ENCODE results near the gene USP43. TPM values are rescaled to one million over a fixed set of nuclear protein-coding genes. Genes with fewer than 3 reads are reported as not detected.

USP43 gene
- total and polyA plus RNA-seq, 2 donors (not counting 1 experiment from before 2014, with no cell fraction given), result under 0.01 to 0.08 TPM

DNA sequence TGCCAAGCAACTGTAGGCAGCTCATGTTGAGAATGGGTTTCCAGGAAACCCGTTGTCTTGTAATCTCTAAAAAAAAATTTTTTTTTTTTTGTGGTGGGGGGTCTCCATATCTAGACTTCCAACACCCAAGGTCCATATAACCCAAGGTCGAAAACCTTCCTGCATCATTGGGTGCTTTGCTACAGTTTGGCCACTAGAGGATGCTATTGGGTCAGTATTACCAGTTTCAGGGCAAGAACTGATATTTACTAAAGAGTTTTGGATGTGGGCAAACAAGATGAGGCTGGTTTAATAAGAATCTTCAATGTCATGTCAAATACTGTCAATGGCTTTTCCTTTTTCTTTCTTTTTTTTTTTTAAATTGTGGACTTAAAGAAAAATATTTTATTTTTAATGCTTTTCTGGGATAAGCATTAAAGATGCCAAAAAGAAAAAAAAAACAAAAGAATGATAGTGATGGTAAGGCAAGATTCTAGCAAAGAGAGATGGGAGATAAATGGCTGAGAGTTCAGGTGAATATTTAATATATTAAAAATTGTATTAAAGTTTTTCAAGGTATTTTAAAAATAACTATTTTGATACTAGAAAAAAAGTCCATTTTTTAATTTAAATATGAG, 83.8 kb downstream of the USP43 start:
- Histone ChIP-seq H4K20me1 (ENCODE audit: control insufficient read depth, extremely low read depth, insufficient read depth, low read length) (no peaks in the 10 kb centered on the region), H3K79me2 (ENCODE audit: control insufficient read depth, insufficient read depth, low read length) (no peaks in the 10 kb centered on the region), H3K4me2 (ENCODE audit: extremely low read depth, insufficient read depth, low read length) (no peak overlapping the region), H3K9me3 (ENCODE audit: control insufficient read depth, insufficient read depth, low read depth, low read length) (no peaks in the 10 kb centered on the region), H3K4me1 (ENCODE audit: control insufficient read depth, extremely low read depth, insufficient read depth, low read length) (no peaks in the 10 kb centered on the region), H3K27ac (ENCODE audit: insufficient read depth, low read length) (no peak overlapping the region), H3K27me3 (ENCODE audit: control insufficient read depth, insufficient read depth, low read length) (no peaks in the 10 kb centered on the region), H2AFZ (ENCODE audit: low read length) (no peak overlapping the region), H3K36me3 (ENCODE audit: control insufficient read depth, insufficient read depth, low read length) (no peaks in the 10 kb centered on the region), H3K4me3 (replicated peaks in 1 of 4; ENCODE audit: control extremely low read depth in 1 of 4, insufficient read depth in 1 of 4, low read depth in 3 of 4, low read length in 4 of 4) (no peak overlapping the region), H3K9ac (ENCODE audit: insufficient read depth, low read length) (no peak overlapping the region)
- DNase-seq (ENCODE audit: low read depth in 2 of 2), result peak; percentile 44 to 68
- TF ChIP-seq, protein P1, sequence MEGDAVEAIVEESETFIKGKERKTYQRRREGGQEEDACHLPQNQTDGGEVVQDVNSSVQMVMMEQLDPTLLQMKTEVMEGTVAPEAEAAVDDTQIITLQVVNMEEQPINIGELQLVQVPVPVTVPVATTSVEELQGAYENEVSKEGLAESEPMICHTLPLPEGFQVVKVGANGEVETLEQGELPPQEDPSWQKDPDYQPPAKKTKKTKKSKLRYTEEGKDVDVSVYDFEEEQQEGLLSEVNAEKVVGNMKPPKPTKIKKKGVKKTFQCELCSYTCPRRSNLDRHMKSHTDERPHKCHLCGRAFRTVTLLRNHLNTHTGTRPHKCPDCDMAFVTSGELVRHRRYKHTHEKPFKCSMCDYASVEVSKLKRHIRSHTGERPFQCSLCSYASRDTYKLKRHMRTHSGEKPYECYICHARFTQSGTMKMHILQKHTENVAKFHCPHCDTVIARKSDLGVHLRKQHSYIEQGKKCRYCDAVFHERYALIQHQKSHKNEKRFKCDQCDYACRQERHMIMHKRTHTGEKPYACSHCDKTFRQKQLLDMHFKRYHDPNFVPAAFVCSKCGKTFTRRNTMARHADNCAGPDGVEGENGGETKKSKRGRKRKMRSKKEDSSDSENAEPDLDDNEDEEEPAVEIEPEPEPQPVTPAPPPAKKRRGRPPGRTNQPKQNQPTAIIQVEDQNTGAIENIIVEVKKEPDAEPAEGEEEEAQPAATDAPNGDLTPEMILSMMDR (conservative IDR thresholded peaks at IDR 0.05 in 1 of 2, IDR thresholded peaks at IDR 0.05 in 1 of 2; ENCODE audit: low read depth in 1 of 2, low read length in 2 of 2), result peak; percentile 99
- TF ChIP-seq EZH2 (IDR thresholded peaks at IDR 0.05; ENCODE audit: low read length, missing control alignments), result no peak

GRCh38 chr17:9729735-9730420, 84.6 kb downstream of the USP43 start:
- H3K79me2 ChIP-seq (ENCODE audit: control insufficient read depth, insufficient read depth, low read length), result no peaks in the 10 kb centered on the region
- DNase-seq (ENCODE audit: low read depth in 2 of 2), result peak in 1 of 2 donors; percentile 44
- no peaks in the 10 kb centered on the region for H3K9me3 ChIP-seq (ENCODE audit: control insufficient read depth, insufficient read depth, low read depth, low read length)
- H3K4me3 ChIP-seq (replicated peaks in 1 of 4; ENCODE audit: control extremely low read depth in 1 of 4, insufficient read depth in 1 of 4, low read depth in 3 of 4, low read length in 4 of 4), result no peak overlapping the region
- no peaks in the 10 kb centered on the region for H3K36me3 ChIP-seq (ENCODE audit: control insufficient read depth, insufficient read depth, low read length)
- no peaks in the 10 kb centered on the region for H4K20me1 ChIP-seq (ENCODE audit: control insufficient read depth, extremely low read depth, insufficient read depth, low read length)
- no peak overlapping the region for H3K27ac ChIP-seq (ENCODE audit: insufficient read depth, low read length)
- no peak for TF ChIP-seq EZH2 (IDR thresholded peaks at IDR 0.05; ENCODE audit: low read length, missing control alignments)
- no peak overlapping the region for H2AFZ ChIP-seq (ENCODE audit: low read length)
- no peak overlapping the region for H3K9ac ChIP-seq (ENCODE audit: insufficient read depth, low read length)
- H3K4me1 ChIP-seq (ENCODE audit: control insufficient read depth, extremely low read depth, insufficient read depth, low read length), result no peaks in the 10 kb centered on the region
- no peak overlapping the region for H3K4me2 ChIP-seq (ENCODE audit: extremely low read depth, insufficient read depth, low read length)
- H3K27me3 ChIP-seq (ENCODE audit: control insufficient read depth, insufficient read depth, low read length), result no peaks in the 10 kb centered on the region

- H4K20me1 ChIP-seq (ENCODE audit: control insufficient read depth, extremely low read depth, insufficient read depth, low read length), result no peaks in the 10 kb centered on the region
- no peak overlapping the region for H3K27ac ChIP-seq (ENCODE audit: insufficient read depth, low read length)
- H3K4me3 ChIP-seq (replicated peaks in 1 of 4; ENCODE audit: control extremely low read depth in 1 of 4, insufficient read depth in 1 of 4, low read depth in 3 of 4, low read length in 4 of 4), result no peak overlapping the region
- H2AFZ ChIP-seq (ENCODE audit: low read length), result no peak overlapping the region
- no peaks in the 10 kb centered on the region for H3K4me1 ChIP-seq (ENCODE audit: control insufficient read depth, extremely low read depth, insufficient read depth, low read length)
- H3K27me3 ChIP-seq (ENCODE audit: control insufficient read depth, insufficient read depth, low read length), result no peaks in the 10 kb centered on the region
- H3K79me2 ChIP-seq (ENCODE audit: control insufficient read depth, insufficient read depth, low read length), result no peaks in the 10 kb centered on the region
- H3K9ac ChIP-seq (ENCODE audit: insufficient read depth, low read length), result no peak overlapping the region
- DNase-seq (ENCODE audit: low read depth in 2 of 2), result no peak
- no peaks in the 10 kb centered on the region for H3K9me3 ChIP-seq (ENCODE audit: control insufficient read depth, insufficient read depth, low read depth, low read length)
- no peak overlapping the region for H3K4me2 ChIP-seq (ENCODE audit: extremely low read depth, insufficient read depth, low read length)
- TF ChIP-seq, protein P1 (conservative IDR thresholded peaks at IDR 0.05 in 1 of 2, IDR thresholded peaks at IDR 0.05 in 1 of 2; ENCODE audit: low read depth in 1 of 2, low read length in 2 of 2), result no peak
- no peak for TF ChIP-seq EZH2 (IDR thresholded peaks at IDR 0.05; ENCODE audit: low read length, missing control alignments)
- no peaks in the 10 kb centered on the region for H3K36me3 ChIP-seq (ENCODE audit: control insufficient read depth, insufficient read depth, low read length)
These were observed 105.2 kb downstream of the USP43 start for GRCh38 chr17:9750524-9750923.

All from fibroblast of lung (primary cell).